H54 (cell line): ENCODE data around the gene GPC3.

Experiments used
- DNase-seq: peaks from one replicate; pipeline ENCODE4 v3.0.0; 2011; ENCODE audit warnings: low spot score, mixed read lengths; ENCODE audit not compliant: insufficient read length
- FAIRE-seq: peaks from 3 replicates; lab custom pipeline; 2011; peaks lifted over from hg19 to GRCh38; lab: Jason Lieb, UNC
- POLR2A ChIP-seq: IDR thresholded peaks from 2 replicates; pipeline ENCODE4 v1.6.1; 2011; ENCODE audit warnings: low read depth, mild to moderate bottlenecking, low read length

GPC3 gene

DNA sequence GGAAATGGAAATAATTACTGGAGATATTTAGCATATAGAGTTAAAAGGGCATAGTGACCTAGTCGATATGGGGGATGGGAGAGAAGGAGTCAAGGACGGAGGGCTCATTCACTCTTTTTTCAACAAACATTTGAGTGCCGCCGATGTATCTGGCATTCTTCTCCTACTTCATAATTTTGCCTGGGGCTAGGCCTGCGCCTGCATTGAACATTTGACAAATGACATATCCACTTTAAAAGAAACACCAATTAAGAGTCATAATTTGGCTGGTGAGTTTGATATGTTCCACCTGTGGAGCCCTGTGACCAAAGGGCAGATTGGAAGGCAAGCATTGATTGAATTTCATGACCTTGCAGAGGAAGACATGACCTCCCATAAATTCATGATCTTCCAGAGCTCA, 2.6 kb upstream of the GPC3 start:
- DNase-seq (no peak), FAIRE-seq (no peak)
- TF ChIP-seq POLR2A = no peak

DNA sequence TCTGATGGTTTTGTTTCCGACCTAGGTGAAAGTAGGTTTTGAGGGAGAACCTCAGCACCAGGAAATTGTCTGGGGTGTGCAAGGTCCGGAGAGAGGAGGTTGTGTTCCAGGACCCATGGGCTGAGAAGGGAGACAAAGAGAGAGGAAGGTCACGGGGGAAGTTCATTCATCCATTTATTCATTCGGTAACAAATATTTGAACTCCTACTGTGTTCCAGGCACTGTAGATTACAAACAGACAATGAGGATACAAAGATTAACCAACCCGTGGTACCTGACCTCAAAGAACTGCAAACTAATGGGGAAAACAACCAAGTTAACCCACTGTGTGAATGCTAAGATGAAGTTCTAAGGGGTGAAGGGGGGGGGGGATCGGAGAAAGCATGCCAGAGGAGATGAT, 1.8 kb upstream of the GPC3 start:
- DNase-seq (no peak), FAIRE-seq (no peak)
- no peak for TF ChIP-seq POLR2A

DNA sequence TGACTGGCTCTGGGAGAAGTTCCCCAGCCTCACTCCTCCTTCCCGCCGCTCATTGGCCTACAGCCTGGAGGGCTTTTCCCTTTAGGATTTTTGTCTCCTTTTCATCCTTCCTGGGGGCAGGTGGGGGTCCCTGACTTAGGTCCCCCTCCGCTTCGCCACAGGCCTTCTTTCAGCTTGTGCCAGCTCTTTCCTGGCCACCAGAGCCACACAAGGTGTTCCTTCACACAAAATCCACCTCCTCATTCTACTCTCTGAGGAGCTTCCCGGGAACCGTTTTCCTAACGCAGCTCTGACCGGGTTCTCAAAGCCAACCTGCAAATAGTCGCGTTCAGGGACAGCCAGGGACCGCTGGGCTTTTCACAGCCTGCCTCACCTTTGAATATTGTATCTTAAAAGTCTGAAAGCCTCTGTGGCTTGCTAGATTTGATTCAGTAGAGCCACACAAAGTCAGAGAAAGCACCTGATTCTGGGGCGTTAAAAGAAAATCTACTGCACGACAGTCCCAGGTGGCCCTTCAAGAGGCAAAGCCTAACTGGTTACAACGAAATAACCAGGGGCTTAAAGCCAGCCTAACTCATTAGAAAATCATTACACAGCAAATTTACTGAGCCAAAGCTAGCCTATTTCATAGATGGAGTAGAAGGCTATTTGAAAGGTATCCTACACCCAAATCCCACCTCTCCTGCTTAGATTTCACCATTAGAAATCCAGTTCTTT, 731 bp upstream of the GPC3 start:
- FAIRE-seq (no peak), DNase-seq (no peak)
- TF ChIP-seq POLR2A = no peak

DNA sequence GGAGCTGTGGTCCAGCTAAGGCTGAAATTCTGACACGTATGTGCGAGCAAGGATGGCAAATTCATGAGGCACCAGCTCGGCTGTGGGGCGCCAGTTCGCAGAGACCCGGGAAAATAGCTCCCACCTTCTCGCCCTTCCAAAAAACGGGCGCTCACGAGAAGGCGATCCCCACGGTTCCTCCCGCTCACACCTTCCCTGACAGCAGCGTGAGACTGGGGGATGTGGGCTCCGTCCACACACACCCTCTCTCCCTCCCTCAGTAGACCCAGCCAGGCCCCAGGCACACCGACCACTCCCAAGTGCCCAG, 584 bp downstream of the GPC3 start:
- TF ChIP-seq POLR2A = no peak
- DNase-seq = no peak
- FAIRE-seq = no peak

DNA sequence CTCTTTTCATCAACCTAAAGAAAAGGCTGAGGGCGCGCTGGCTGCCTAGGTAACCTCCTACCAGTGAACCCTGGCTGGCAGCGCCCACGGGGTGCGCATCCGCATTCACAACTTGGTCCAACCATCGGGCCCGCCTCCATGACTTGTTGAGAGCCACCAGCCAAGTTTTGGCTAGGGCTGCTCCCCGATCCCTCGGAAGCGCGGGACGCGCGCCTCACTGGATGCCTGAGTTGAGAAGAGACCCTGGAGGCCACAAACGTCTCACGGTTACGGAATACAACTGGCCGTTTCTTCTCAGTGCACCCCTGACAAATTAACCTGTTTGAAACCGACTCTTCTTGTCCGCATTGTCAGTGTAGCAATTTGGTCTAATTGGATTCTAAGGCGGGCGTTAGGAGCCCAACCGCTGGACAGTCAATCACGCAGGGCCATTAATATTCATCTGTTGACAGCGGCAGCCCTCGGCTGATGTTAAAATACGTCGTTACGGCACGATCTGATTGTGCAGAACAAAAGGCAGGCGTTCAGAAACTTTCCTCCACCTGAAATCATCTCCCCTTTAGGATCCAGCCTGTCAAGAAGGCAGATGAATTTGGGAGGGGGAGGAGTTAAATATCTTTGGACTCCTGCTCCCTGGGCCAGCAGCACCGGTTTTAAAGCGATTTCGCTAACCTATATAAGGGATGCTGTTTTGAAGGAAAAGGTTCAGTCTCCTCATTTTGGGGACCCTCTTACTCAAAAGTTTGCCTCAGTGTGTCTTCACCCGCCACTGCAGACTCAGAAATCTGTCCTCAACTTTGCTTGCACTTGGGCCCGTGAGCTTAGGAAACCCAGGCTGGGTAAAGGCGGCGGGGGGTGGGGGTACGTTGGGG, 1.2 kb downstream of the GPC3 start:
- TF ChIP-seq POLR2A = no peak
- DNase-seq = no peak
- no peak for FAIRE-seq

DNA sequence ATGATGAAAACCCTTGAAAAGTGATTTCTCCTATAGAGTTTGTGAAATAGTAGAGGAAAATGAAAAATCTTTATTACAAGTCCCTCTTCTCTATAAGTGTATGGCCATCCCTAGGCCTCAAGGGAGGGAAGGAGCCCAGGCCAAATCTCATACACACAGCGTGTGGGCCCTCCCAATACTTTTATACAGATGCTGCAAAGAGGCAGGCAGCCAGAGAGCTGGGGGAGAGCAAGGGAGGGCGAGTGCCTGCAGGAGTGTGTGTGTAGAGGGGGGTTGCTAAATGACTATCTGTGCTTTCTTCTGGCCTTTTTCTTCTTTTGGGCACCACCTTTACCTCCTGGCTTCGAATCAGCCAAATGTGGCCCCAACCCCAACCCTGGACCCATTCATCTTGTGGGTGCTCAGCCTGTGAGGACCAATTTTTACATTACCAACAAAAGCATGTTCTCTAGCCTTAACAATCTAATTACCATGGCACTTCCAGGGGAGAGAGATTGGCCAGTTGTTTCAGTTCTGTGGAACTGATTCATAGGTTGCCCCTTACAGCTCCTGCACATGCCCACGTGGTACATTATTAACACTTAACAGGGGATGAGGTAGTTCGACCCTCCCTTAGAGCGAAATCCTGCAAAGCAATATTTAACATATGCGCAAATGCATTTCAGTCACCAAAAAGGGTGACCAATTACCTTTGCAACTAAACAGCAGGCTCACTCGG, 2.0 kb downstream of the GPC3 start:
- no peak for TF ChIP-seq POLR2A
- FAIRE-seq = no peak
- no peak for DNase-seq

DNA sequence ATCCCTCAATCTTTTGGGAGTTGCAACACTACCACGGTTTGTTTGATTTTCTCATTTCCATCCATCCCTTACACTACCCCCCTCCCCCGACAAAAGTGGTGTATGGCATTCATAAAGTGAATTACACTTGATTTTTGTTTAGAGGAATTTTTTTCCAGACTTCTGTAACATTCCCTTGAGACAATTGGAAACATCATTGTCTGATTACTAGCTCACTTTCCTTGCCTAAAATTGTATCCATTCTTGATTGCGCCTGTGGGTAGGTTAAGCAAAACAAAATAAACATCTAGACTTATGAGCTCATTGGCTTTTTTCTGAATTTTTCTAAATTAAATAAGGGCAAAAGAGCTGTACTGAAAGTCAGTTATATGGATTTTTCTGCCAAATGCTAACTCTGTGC, 3.5 kb downstream of the GPC3 start:
- DNase-seq (no peak), FAIRE-seq (no peak)
- no peak for TF ChIP-seq POLR2A

DNA sequence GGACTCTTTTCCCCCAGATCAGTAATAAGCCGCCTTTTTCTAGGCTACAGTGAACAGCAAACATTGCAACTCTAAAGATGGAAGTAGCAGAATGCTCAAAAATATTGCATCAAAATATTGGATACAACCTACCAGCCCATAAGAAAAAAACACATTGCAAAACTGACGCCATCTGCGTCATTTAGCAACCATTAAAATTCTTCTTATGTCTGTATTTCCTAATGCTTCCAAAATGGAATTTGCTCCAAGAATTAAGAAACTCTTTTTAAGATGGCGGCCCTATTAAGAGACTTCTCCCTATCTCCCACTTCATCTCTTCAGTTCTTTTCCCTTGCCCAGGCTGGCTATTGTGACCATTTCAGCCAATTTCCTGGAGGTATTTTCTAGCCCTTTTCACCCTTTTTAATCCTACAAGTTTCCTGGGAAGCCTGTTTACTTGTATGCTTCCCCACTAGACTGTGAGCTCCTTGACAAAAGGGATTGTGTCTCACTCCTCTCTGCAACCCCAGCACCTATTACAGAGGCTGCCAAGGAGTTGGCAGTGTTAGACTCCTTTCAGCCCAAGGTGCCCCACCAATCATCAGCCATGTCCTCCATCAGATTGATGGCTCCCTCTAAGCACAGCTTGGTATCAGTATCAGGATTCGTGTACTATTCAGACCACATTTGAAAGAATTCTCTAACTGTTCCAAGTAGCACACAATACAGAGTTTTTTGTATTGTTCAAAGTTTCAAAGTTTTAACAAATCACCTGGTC, 4.4 kb downstream of the GPC3 start:
- TF ChIP-seq POLR2A = no peak
- DNase-seq (no peak), FAIRE-seq (no peak)

DNA sequence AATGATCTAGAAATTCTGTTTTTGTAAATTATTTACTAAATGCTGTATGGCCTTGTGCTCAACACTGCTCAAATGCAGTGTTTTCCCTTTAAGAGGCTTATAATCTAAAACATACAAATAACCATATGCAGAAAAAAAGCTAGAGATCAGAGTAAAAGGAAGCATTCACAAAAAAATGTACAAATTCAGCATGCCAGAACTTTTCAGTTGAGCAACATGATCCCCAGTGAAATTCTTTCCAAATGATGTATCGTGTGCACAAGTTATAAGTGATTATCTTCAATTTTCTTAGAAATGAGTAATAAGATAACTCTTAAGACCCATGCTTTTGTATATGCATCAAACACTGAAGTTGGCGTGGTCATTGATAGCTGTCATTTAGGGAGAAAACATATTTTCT, 5.0 kb downstream of the GPC3 start:
- FAIRE-seq = no peak
- no peak for DNase-seq
- no peak for TF ChIP-seq POLR2A

DNA sequence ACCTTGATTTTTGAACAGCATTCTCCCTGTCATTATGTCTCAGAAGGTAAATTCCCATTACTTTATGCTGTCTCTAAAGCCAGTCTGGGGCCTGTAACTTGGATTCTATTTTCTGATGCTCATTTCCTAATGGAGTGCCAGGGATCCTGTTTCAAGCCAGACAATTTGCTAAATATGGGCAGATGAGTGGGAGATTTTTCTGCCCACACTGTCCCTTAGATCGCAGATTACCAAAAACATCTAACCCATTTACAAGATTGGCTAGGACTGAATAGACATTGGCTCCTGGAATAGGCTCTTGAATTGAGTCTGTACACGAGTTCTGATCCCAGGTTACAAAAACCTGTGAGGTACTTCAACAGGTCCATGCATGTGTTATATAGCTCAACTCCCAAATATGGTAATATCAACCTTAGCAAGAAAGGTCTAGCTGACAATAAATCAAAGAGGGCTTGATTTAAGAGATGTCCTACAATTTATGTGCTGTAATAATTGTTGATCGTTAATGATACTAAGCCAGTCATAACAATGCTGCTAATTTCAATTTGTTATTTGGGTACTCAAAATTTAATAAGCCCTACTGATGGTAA, 5.7 kb downstream of the GPC3 start:
- TF ChIP-seq POLR2A = no peak
- no peak for DNase-seq
- no peak for FAIRE-seq

DNA sequence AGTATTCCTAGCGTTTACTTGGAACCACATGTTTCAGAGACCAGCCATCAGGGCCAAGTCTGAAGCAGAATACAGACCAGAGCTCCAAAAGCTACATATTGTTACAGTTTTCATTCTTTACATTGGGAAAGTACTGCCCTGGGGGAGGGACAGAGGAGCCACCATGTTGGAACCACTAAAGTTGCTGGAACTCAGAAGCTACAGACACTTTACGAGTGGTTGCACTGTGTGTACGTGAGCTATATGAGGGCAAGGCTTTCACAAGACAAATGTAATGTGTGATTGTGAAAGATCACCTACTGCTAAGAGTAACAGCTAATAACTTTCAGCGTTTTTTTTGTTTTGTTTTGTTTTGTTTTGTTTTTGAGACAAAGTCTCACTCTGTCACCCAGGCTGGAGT, 11.7 kb downstream of the GPC3 start:
- FAIRE-seq = no peak
- no peak for TF ChIP-seq POLR2A
- DNase-seq = no peak

DNA sequence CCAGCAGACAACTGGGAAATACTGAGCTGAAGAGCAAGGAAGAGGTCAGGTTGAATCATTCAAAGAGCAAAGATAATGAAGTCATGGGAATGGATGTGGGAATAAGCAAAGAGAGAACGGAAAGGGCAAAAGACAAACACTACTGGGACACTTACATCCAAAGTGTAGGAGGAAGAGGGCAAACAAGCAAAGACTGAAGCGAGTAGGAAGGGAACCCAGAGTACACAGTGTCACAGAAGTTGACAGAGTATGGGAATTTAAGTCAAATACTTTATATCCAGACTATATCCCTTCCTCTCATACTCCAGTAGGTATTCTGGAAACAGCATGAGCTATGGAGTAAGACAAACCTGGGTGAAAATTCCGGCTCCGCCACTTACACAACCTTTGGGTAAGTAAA, 12.5 kb downstream of the GPC3 start:
- no peak for TF ChIP-seq POLR2A
- DNase-seq = no peak
- FAIRE-seq = no peak

DNA sequence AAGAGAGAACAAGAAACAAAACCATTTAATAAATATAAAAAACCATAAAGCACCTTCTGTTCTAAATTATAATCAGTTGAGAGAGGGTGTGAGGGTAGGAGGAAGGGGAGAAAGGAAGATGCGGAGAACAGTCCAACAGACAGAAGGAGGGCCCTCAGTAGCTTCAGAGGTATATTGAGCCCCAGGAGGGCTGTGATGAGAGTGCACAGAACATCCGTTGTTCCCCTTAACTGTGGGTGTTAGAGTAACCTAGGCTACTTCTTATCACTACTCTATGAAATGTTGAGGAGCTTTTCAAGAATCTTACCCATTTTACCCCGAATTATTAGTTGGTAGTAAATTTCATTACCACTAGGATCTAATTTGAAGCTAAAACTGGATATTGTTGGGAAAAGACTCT, 13.8 kb downstream of the GPC3 start:
- no peak for TF ChIP-seq POLR2A

DNA sequence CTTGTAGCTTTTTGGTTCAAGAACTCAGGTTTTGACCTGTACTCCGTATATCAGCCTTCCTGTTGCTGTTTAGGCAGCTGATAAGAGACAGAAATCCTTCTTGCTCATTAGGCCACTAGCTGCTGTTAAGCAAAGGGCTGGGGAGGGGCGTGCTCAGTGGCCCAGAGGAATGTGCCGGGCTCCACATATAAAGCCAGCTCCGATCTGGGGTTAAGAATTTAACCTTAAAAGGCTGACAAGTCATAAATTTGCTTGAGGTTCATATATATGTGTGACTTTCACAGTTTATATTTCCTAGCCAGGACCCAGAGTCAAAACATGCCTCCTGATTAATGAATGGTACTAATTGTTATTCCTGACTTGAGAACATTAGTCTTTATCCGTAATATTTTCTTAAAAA, 15.3 kb downstream of the GPC3 start:
- no peak for FAIRE-seq
- no peak for TF ChIP-seq POLR2A
- DNase-seq = no peak

More for the DNA sequence above, 13.8 kb downstream of the GPC3 start:
- FAIRE-seq (no peak), DNase-seq (no peak)
